ENCODE data around the gene PPIC.
"Not testable (repeated sequence)": the region's sequence is repeated elsewhere in the genome, so short reads cannot be mapped to it uniquely, and the experiment has no call there.

The PPIC gene

DNA sequence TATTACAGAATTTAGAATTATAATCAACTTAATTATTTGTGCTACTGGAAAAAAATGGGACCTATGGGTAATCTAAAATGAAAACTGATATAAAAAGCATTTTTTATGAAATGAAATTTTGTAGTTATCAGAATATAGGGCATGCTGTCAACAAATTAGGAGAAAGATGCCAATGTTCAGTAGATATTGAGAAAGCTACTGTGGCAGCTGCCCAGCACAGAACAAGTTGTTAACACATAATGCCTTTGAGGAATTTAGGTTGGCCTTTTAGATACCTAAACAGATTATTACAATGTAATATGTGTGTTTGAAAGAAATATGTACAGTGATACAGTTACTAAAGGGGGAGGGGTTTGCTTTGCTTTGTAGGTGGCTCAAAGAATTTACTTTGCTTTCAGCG lies 54.1 kb downstream of the PPIC start:
- no peaks in the 10 kb centered on the region for H3K9me3 ChIP-seq (ENCODE audit: control insufficient read depth in 2 of 2, low read length in 2 of 2)
- no peak overlapping the region for H3K9ac ChIP-seq (ENCODE audit: low read length in 2 of 2)
- H3K4me1 ChIP-seq (ENCODE audit: control insufficient read depth, insufficient read depth, low read length): no peaks in the 10 kb centered on the region
- no peak overlapping the region for H3K27ac ChIP-seq (ENCODE audit: low read length)
- no peaks in the 10 kb centered on the region for H3K27me3 ChIP-seq (ENCODE audit: control insufficient read depth in 1 of 2, insufficient read depth in 2 of 2, low read length in 2 of 2)
- no peaks in the 10 kb centered on the region for H3K36me3 ChIP-seq (ENCODE audit: control insufficient read depth in 2 of 2, insufficient read depth in 2 of 2, low read length in 2 of 2)
- no peak overlapping the region for H3K4me3 ChIP-seq (ENCODE audit: low read length in 2 of 2)

DNA sequence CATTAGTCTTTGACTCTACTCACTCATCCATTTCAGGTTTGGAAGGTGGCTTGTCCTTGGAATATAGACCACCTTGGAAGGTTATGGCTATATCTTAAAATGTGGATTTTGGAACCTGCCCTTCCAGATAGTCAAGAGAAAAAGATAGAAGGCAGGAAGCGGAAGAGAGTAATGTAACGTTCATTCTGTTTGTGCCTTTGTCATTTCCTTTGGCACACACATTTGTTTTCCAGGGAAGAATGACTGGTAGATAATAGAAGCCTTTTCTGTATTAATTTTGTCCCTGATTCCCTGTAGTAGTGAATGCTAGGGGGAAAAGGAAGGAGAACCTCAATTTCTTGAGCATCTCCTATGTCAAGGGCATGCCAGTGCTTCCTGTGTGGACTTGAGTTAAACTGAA lies 54.7 kb downstream of the PPIC start:
- no peaks in the 10 kb centered on the region for H3K27me3 ChIP-seq (ENCODE audit: control insufficient read depth in 1 of 2, insufficient read depth in 2 of 2, low read length in 2 of 2)
- H3K27ac ChIP-seq (ENCODE audit: low read length): no peak overlapping the region

DNA sequence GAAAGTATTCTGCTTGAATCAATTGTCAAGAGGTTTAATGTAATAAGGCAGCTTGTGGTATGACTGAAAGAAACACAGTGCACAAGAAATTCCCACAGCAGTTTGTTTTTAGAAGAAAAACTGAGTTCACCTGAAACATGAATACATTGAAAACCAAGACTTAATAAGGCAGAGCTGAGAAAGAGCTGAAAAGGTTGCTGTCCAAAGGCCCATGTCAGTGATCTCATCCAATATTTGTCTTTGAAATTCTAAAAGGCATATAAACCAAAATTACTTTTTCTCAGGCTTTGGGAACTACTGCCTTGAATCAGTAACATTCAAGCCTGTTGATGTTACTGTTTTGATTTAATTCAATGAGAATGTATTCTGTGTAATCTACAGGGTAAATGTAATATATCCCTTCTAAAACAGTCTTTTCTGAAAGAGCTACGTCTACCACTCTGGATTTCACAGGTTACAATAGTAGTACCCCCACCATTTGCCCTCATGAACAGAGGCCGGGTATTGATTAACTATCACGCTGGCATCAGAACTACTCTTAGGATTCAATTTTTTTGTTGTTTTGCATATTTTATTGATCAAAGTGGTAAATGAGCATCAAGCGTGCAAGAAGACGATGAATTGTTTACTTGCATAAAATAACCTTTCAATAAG lies 57.8 kb downstream of the PPIC start:
- H3K9ac ChIP-seq (ENCODE audit: low read length in 2 of 2): no peak overlapping the region
- no peaks in the 10 kb centered on the region for H3K27me3 ChIP-seq (ENCODE audit: control insufficient read depth in 1 of 2, insufficient read depth in 2 of 2, low read length in 2 of 2)
- H3K27ac ChIP-seq (ENCODE audit: low read length): no peak overlapping the region
- H3K4me1 ChIP-seq (ENCODE audit: control insufficient read depth, insufficient read depth, low read length): no peaks in the 10 kb centered on the region
- no peaks in the 10 kb centered on the region for H3K36me3 ChIP-seq (ENCODE audit: control insufficient read depth in 2 of 2, insufficient read depth in 2 of 2, low read length in 2 of 2)
- no peak overlapping the region for H3K4me3 ChIP-seq (ENCODE audit: low read length in 2 of 2)
- no peaks in the 10 kb centered on the region for H3K9me3 ChIP-seq (ENCODE audit: control insufficient read depth in 2 of 2, low read length in 2 of 2)

More for the DNA sequence above, 54.7 kb downstream of the PPIC start:
- H3K9ac ChIP-seq (ENCODE audit: low read length in 2 of 2): no peak overlapping the region
- H3K36me3 ChIP-seq (ENCODE audit: control insufficient read depth in 2 of 2, insufficient read depth in 2 of 2, low read length in 2 of 2): no peaks in the 10 kb centered on the region
- no peak overlapping the region for H3K4me3 ChIP-seq (ENCODE audit: low read length in 2 of 2)
- no peaks in the 10 kb centered on the region for H3K9me3 ChIP-seq (ENCODE audit: control insufficient read depth in 2 of 2, low read length in 2 of 2)
- H3K4me1 ChIP-seq (ENCODE audit: control insufficient read depth, insufficient read depth, low read length): no peaks in the 10 kb centered on the region

DNA sequence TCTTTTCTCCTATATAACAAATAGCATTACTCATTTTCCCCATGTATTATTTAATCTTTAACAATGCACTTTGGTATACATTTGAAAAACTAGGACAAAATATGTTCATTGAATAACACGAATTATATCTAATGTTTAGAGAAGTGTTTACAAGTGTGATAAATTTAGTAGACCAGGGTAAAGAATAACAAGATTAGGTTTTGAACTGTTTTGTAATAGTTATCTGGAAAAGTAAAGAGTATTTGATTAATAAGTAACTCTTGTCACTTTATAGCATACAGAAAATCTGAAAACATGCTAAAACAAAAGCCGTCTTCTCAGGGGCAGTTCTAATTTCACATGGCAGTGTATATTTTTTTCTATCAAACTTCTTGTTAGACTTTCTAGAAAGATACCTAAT lies 58.5 kb downstream of the PPIC start:
- H3K36me3 ChIP-seq (ENCODE audit: control insufficient read depth in 2 of 2, insufficient read depth in 2 of 2, low read length in 2 of 2): no peaks in the 10 kb centered on the region
- no peaks in the 10 kb centered on the region for H3K9me3 ChIP-seq (ENCODE audit: control insufficient read depth in 2 of 2, low read length in 2 of 2)
- no peaks in the 10 kb centered on the region for H3K27me3 ChIP-seq (ENCODE audit: control insufficient read depth in 1 of 2, insufficient read depth in 2 of 2, low read length in 2 of 2)
- no peaks in the 10 kb centered on the region for H3K4me1 ChIP-seq (ENCODE audit: control insufficient read depth, insufficient read depth, low read length)
- no peak overlapping the region for H3K4me3 ChIP-seq (ENCODE audit: low read length in 2 of 2)
- no peak overlapping the region for H3K9ac ChIP-seq (ENCODE audit: low read length in 2 of 2)
- H3K27ac ChIP-seq (ENCODE audit: low read length): no peak overlapping the region

DNA sequence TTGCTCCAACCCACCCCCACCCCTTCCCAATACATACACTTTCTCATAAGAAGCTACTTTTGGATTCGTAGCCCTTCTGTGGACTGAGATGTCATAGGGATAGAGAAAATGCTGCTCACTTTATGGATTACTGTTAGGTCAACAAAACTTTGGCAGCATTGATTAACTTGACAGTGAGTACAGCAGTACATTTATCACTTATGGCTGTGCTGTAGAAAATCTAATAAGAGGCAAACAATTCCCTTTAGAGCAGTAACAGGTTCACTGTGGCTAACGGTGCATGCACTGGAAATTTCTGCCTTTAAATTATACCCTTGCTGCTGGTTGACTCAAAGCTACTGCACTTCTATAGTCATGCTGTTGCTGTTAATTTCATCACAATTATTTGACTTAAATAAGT lies 59.2 kb downstream of the PPIC start:
- no peaks in the 10 kb centered on the region for H3K9me3 ChIP-seq (ENCODE audit: control insufficient read depth in 2 of 2, low read length in 2 of 2)
- no peak overlapping the region for H3K27ac ChIP-seq (ENCODE audit: low read length)

DNA sequence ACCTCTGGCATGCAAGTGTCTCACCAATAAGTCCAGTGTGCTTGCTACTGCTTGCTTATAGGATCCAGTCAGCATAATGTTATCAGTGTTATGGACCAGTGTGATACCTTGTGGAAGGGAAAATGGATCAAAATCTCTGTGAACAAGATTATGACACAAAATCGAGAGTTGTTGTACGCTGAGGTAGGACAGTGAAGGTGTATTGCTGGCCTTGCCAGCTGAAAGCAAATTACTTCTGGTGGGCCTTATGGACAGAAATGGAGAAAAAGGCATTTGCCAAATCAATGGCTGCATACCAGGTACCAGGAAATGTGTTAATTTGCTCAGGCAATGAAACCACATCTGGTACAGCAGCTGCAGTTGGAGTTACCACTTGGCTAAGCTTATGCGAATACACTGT lies 62.3 kb downstream of the PPIC start:
- not testable (repeated sequence) for H3K4me1 ChIP-seq (ENCODE audit: control insufficient read depth, insufficient read depth, low read length); H3K27me3 ChIP-seq (ENCODE audit: control insufficient read depth in 1 of 2, insufficient read depth in 2 of 2, low read length in 2 of 2); H3K27ac ChIP-seq (ENCODE audit: low read length); H3K9ac ChIP-seq (ENCODE audit: low read length in 2 of 2); H3K4me3 ChIP-seq (ENCODE audit: low read length in 2 of 2); H3K36me3 ChIP-seq (ENCODE audit: control insufficient read depth in 2 of 2, insufficient read depth in 2 of 2, low read length in 2 of 2); H3K9me3 ChIP-seq (ENCODE audit: control insufficient read depth in 2 of 2, low read length in 2 of 2)

More for the DNA sequence above, 59.2 kb downstream of the PPIC start:
- Histone ChIP-seq H3K4me3 (ENCODE audit: low read length in 2 of 2) (no peak overlapping the region), H3K4me1 (ENCODE audit: control insufficient read depth, insufficient read depth, low read length) (no peaks in the 10 kb centered on the region), H3K9ac (ENCODE audit: low read length in 2 of 2) (no peak overlapping the region), H3K36me3 (ENCODE audit: control insufficient read depth in 2 of 2, insufficient read depth in 2 of 2, low read length in 2 of 2) (no peaks in the 10 kb centered on the region), H3K27me3 (ENCODE audit: control insufficient read depth in 1 of 2, insufficient read depth in 2 of 2, low read length in 2 of 2) (no peaks in the 10 kb centered on the region)

DNA sequence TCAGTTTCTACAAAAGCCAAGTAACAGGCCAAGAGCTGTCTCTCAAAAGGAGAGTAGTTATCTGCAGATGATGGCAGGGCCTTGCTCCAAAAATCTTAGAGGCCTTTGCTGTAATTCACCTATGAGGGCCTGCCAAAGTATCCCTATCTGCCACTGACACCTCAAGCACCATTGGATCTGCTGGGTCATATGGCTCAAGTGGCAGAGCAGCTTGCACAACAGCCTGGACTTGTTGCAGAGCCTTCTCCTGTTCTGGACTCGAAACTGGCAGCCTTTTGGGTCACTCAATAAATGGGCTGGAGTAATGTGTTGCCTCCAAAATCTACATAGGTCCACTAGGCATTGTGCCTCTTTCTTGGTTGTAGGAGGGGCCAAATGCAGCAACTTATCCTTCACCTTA lies 62.8 kb downstream of the PPIC start:
- not testable (repeated sequence) for H3K9ac ChIP-seq (ENCODE audit: low read length in 2 of 2); H3K9me3 ChIP-seq (ENCODE audit: control insufficient read depth in 2 of 2, low read length in 2 of 2); H3K36me3 ChIP-seq (ENCODE audit: control insufficient read depth in 2 of 2, insufficient read depth in 2 of 2, low read length in 2 of 2); H3K4me3 ChIP-seq (ENCODE audit: low read length in 2 of 2); H3K27me3 ChIP-seq (ENCODE audit: control insufficient read depth in 1 of 2, insufficient read depth in 2 of 2, low read length in 2 of 2); H3K27ac ChIP-seq (ENCODE audit: low read length); H3K4me1 ChIP-seq (ENCODE audit: control insufficient read depth, insufficient read depth, low read length)
